K562 (cell line): ENCODE data around the gene GTF2H4. TPM values are rescaled to one million over a fixed set of nuclear protein-coding genes. Genes with fewer than 3 reads are reported as not detected.

ENCODE experiments used
- microRNA-seq: library from miRNA; unstranded; fragments of <30 nt; microRNA quantifications from one replicate; pipeline ENCODE4, GENCODE V29; 2018; ENCODE audit warnings: borderline microRNAs expressed
- polyA plus RNA-seq, 8 experiments: library from polyadenylated mRNA; depleted of rRNA in 4 of 8; stranded (reverse) in 5 of 8; unstranded in 3 of 8; fragments of >200 nt; fragmentation: Nextera tagmentation in 2 of 8; fragmentation: Illumina TruSeq in 1 of 8; extraction: Ambion mirVana in 2 of 8; extraction: Trizol in 1 of 8; gene quantifications; 2 replicates each; pipeline versions ENCODE4 v1.2.1 to v1.2.3, GENCODE V29; 2011 to 2014; ENCODE audit warnings: inconsistent platforms in 1 of 8, missing spikeins in 1 of 8
- small RNA-seq: library from RNA; depleted of rRNA; stranded (forward); fragments of <200 nt; gene quantifications from one replicate; pipeline ENCODE3, GENCODE V24; 2014
- total RNA-seq, 7 experiments: library from RNA; depleted of rRNA in 6 of 7; stranded (reverse); fragments of >200 nt in 6 of 7; fragmentation: Illumina TruSeq in 2 of 7; extraction: Trizol in 2 of 7; gene quantifications; 2 replicates each; pipeline versions ENCODE4 v1.2.1 to v1.2.3, GENCODE V29; 2011 to 2021; ENCODE audit warnings: low replicate concordance in 1 of 7

The GTF2H4 gene
- total and polyA plus RNA-seq, 9 of the 15 experiments (the other 6 are each of a cell fraction or from before 2014, with no cell fraction given) = 3.6 to 86.1 (median 39.6) TPM

Small RNAs within 50 kb of the gene (microRNA-seq; reads per million reads assigned to microRNA genes)
- gene MIR4640 = not detected

Small RNAs within 50 kb of the gene (small RNA-seq; reads per million reads assigned to genes)
- not detected for gene RF00019

Other genes starting within 250 kb of the GTF2H4 start
Only the 7 nearest of the 18 such genes appear.
- gene IER3, start 163.7 kb upstream of the GTF2H4 start, total RNA-seq (2014; rRNA removed) = 18.7 and 24.7 TPM in 2 replicates
- gene IER3, start 163.7 kb upstream of the GTF2H4 start, total RNA-seq (2014; rRNA removed; fragmentation: Illumina TruSeq; extraction: Trizol) = 8.0 and 8.2 TPM in 2 replicates
- gene IER3, start 163.7 kb upstream of the GTF2H4 start, total RNA-seq (2015; rRNA removed; fragmentation: Illumina TruSeq; extraction: Trizol) = 13.0 and 15.1 TPM in 2 replicates
- 23.4 and 24.1 TPM in 2 replicates for gene IER3, start 163.7 kb upstream of the GTF2H4 start, total RNA-seq (2021)
- 8.8 and 11.5 TPM in 2 replicates for gene IER3, start 163.7 kb upstream of the GTF2H4 start, polyA plus RNA-seq (2011; rRNA removed)
- gene IER3, start 163.7 kb upstream of the GTF2H4 start, polyA plus RNA-seq (2014; fragmentation: Illumina TruSeq; extraction: Trizol) = 11.4 and 12.5 TPM in 2 replicates
- 1 to 10 TPM; 1.5 to 1.7 TPM for gene IER3, start 163.7 kb upstream of the GTF2H4 start, polyA plus RNA-seq (2014; fragmentation: Nextera tagmentation; extraction: Ambion mirVana)
- 26.0 and 30.0 TPM in 2 replicates for gene IER3, start 163.7 kb upstream of the GTF2H4 start, polyA plus RNA-seq (2014; rRNA removed)
- gene DDR1, start 23.7 kb upstream of the GTF2H4 start, total RNA-seq (2014; rRNA removed) = 19.9 and 27.1 TPM in 2 replicates
- 10.5 and 12.2 TPM in 2 replicates for gene DDR1, start 23.7 kb upstream of the GTF2H4 start, total RNA-seq (2014; rRNA removed; fragmentation: Illumina TruSeq; extraction: Trizol)
- gene DDR1, start 23.7 kb upstream of the GTF2H4 start, total RNA-seq (2015; rRNA removed; fragmentation: Illumina TruSeq; extraction: Trizol) = 10.0 and 11.1 TPM in 2 replicates
- gene DDR1, start 23.7 kb upstream of the GTF2H4 start, total RNA-seq (2021) = 42.9 and 44.6 TPM in 2 replicates
- 11.2 and 19.0 TPM in 2 replicates for gene DDR1, start 23.7 kb upstream of the GTF2H4 start, polyA plus RNA-seq (2011; rRNA removed)
- 16.0 and 19.8 TPM in 2 replicates for gene DDR1, start 23.7 kb upstream of the GTF2H4 start, polyA plus RNA-seq (2014; fragmentation: Illumina TruSeq; extraction: Trizol)
- 1 to 10 TPM; 1.4 to 1.6 TPM for gene DDR1, start 23.7 kb upstream of the GTF2H4 start, polyA plus RNA-seq (2014; fragmentation: Nextera tagmentation; extraction: Ambion mirVana)
- 19.3 and 20.2 TPM in 2 replicates for gene DDR1, start 23.7 kb upstream of the GTF2H4 start, polyA plus RNA-seq (2014; rRNA removed)
- gene VARS2, start 6.0 kb downstream of the GTF2H4 start, total RNA-seq (2014; rRNA removed) = 31.1 and 46.0 TPM in 2 replicates
- gene VARS2, start 6.0 kb downstream of the GTF2H4 start, total RNA-seq (2014; rRNA removed; fragmentation: Illumina TruSeq; extraction: Trizol) = 16.8 and 18.5 TPM in 2 replicates
- 23.3 and 26.3 TPM in 2 replicates for gene VARS2, start 6.0 kb downstream of the GTF2H4 start, total RNA-seq (2015; rRNA removed; fragmentation: Illumina TruSeq; extraction: Trizol)
- gene VARS2, start 6.0 kb downstream of the GTF2H4 start, total RNA-seq (2021) = 41.0 and 48.0 TPM in 2 replicates
- gene VARS2, start 6.0 kb downstream of the GTF2H4 start, polyA plus RNA-seq (2011; rRNA removed) = 35.1 and 56.2 TPM in 2 replicates
- 28.3 and 29.9 TPM in 2 replicates for gene VARS2, start 6.0 kb downstream of the GTF2H4 start, polyA plus RNA-seq (2014; fragmentation: Illumina TruSeq; extraction: Trizol)
- gene VARS2, start 6.0 kb downstream of the GTF2H4 start, polyA plus RNA-seq (2014; fragmentation: Nextera tagmentation; extraction: Ambion mirVana) = 1 to 10 TPM; 1.6 to 2.3 TPM
- gene VARS2, start 6.0 kb downstream of the GTF2H4 start, polyA plus RNA-seq (2014; rRNA removed) = 44.8 and 53.6 TPM in 2 replicates
- gene SFTA2, start 24.0 kb downstream of the GTF2H4 start, total RNA-seq (2014; rRNA removed) = not detected in 2 replicates
- not detected in 2 replicates for gene SFTA2, start 24.0 kb downstream of the GTF2H4 start, total RNA-seq (2014; rRNA removed; fragmentation: Illumina TruSeq; extraction: Trizol)
- gene SFTA2, start 24.0 kb downstream of the GTF2H4 start, total RNA-seq (2015; rRNA removed; fragmentation: Illumina TruSeq; extraction: Trizol) = not detected in 2 replicates
- gene SFTA2, start 24.0 kb downstream of the GTF2H4 start, total RNA-seq (2021) = 0.78 TPM in 1 of 2 replicates, not detected in the other
- not detected in 2 replicates for gene SFTA2, start 24.0 kb downstream of the GTF2H4 start, polyA plus RNA-seq (2011; rRNA removed)
- not detected in 2 replicates for gene SFTA2, start 24.0 kb downstream of the GTF2H4 start, polyA plus RNA-seq (2014; fragmentation: Illumina TruSeq; extraction: Trizol)
- not detected for gene SFTA2, start 24.0 kb downstream of the GTF2H4 start, polyA plus RNA-seq (2014; fragmentation: Nextera tagmentation; extraction: Ambion mirVana)
- gene SFTA2, start 24.0 kb downstream of the GTF2H4 start, polyA plus RNA-seq (2014; rRNA removed) = not detected in 2 replicates
- not detected in 2 replicates for gene MUCL3, start 32.8 kb downstream of the GTF2H4 start, total RNA-seq (2014; rRNA removed)
- not detected in 2 replicates for gene MUCL3, start 32.8 kb downstream of the GTF2H4 start, total RNA-seq (2014; rRNA removed; fragmentation: Illumina TruSeq; extraction: Trizol)
- gene MUCL3, start 32.8 kb downstream of the GTF2H4 start, total RNA-seq (2015; rRNA removed; fragmentation: Illumina TruSeq; extraction: Trizol) = not detected in 2 replicates
- not detected in 2 replicates for gene MUCL3, start 32.8 kb downstream of the GTF2H4 start, total RNA-seq (2021)
- gene MUCL3, start 32.8 kb downstream of the GTF2H4 start, polyA plus RNA-seq (2011; rRNA removed) = not detected in 2 replicates
- not detected in 2 replicates for gene MUCL3, start 32.8 kb downstream of the GTF2H4 start, polyA plus RNA-seq (2014; fragmentation: Illumina TruSeq; extraction: Trizol)
- not detected for gene MUCL3, start 32.8 kb downstream of the GTF2H4 start, polyA plus RNA-seq (2014; fragmentation: Nextera tagmentation; extraction: Ambion mirVana)
- 0.07 TPM in 1 of 2 replicates, not detected in the other for gene MUCL3, start 32.8 kb downstream of the GTF2H4 start, polyA plus RNA-seq (2014; rRNA removed)
- gene MUC21, start 75.5 kb downstream of the GTF2H4 start, total RNA-seq (2014; rRNA removed) = not detected in 2 replicates
- gene MUC21, start 75.5 kb downstream of the GTF2H4 start, total RNA-seq (2014; rRNA removed; fragmentation: Illumina TruSeq; extraction: Trizol) = not detected in 2 replicates
- gene MUC21, start 75.5 kb downstream of the GTF2H4 start, total RNA-seq (2015; rRNA removed; fragmentation: Illumina TruSeq; extraction: Trizol) = not detected in 2 replicates
- not detected in 2 replicates for gene MUC21, start 75.5 kb downstream of the GTF2H4 start, total RNA-seq (2021)
- not detected in 2 replicates for gene MUC21, start 75.5 kb downstream of the GTF2H4 start, polyA plus RNA-seq (2011; rRNA removed)
- gene MUC21, start 75.5 kb downstream of the GTF2H4 start, polyA plus RNA-seq (2014; fragmentation: Illumina TruSeq; extraction: Trizol) = not detected in 2 replicates
- not detected for gene MUC21, start 75.5 kb downstream of the GTF2H4 start, polyA plus RNA-seq (2014; fragmentation: Nextera tagmentation; extraction: Ambion mirVana)
- not detected in 2 replicates for gene MUC21, start 75.5 kb downstream of the GTF2H4 start, polyA plus RNA-seq (2014; rRNA removed)
- gene MUC22, start 102.3 kb downstream of the GTF2H4 start, total RNA-seq (2014; rRNA removed) = not detected in 2 replicates
- not detected in 2 replicates for gene MUC22, start 102.3 kb downstream of the GTF2H4 start, total RNA-seq (2014; rRNA removed; fragmentation: Illumina TruSeq; extraction: Trizol)
- gene MUC22, start 102.3 kb downstream of the GTF2H4 start, total RNA-seq (2015; rRNA removed; fragmentation: Illumina TruSeq; extraction: Trizol) = not detected in 2 replicates
- not detected in 2 replicates for gene MUC22, start 102.3 kb downstream of the GTF2H4 start, total RNA-seq (2021)
- gene MUC22, start 102.3 kb downstream of the GTF2H4 start, polyA plus RNA-seq (2011; rRNA removed) = not detected in 2 replicates
- 0.01 TPM in 1 of 2 replicates, not detected in the other for gene MUC22, start 102.3 kb downstream of the GTF2H4 start, polyA plus RNA-seq (2014; fragmentation: Illumina TruSeq; extraction: Trizol)
- not detected for gene MUC22, start 102.3 kb downstream of the GTF2H4 start, polyA plus RNA-seq (2014; fragmentation: Nextera tagmentation; extraction: Ambion mirVana)
- 0.03 TPM in 1 of 2 replicates, not detected in the other for gene MUC22, start 102.3 kb downstream of the GTF2H4 start, polyA plus RNA-seq (2014; rRNA removed)